IMR-90 (cell line): ENCODE measurements around the gene TASP1. TPM values are rescaled to one million over a fixed set of nuclear protein-coding genes. Genes with fewer than 3 reads are reported as not detected.

Experiments
- ATAC-seq: fragments of 200-7000 bp; cut with Tn5 transposase; 2 replicates; pipeline ENCODE4 v1.9.1; 2020; ENCODE audit warnings: low read depth, mild to moderate bottlenecking, moderate library complexity
- BruUV-seq: library from RNA; stranded (reverse); fragments of 400-500 nt; replicated peaks from 2 replicates; lab custom pipeline; 2021; lab: Mats Ljungman, UMichigan
- CTCF ChIA-PET: fragments of 300-600 bp; formaldehyde crosslinking; extraction: SDS; loops from one replicate; lab custom pipeline; 2021; ENCODE audit warnings: antibody characterized with exemption; lab: Yijun Ruan, JAX
- POLR2A ChIA-PET: fragments of 300-600 bp; sonication (Branson Sonifier 250); formaldehyde crosslinking; loops from one replicate; lab custom pipeline; 2022; ENCODE audit warnings: antibody characterized with exemption; ENCODE audit not compliant: unreplicated experiment; lab: Charles Lee
- DNase-seq: peaks from one replicate; pipeline ENCODE4 v3.0.0; 2013
- H2AFZ ChIP-seq: replicated peaks from 2 replicates; pipeline ENCODE3; 2013; ENCODE audit warnings: low read length, mild to moderate bottlenecking; ENCODE audit not compliant: poor library complexity
- H2AK5ac ChIP-seq: 2 replicates; pipeline ENCODE4 v1.6.1; 2013; ENCODE audit warnings: low read depth, low read length, inconsistent platforms
- H2AK9ac ChIP-seq: replicated peaks from 2 replicates; pipeline ENCODE3; 2013; ENCODE audit warnings: mild to moderate bottlenecking, low read depth, low read length, moderate library complexity; ENCODE audit not compliant: poor library complexity
- H2BK120ac ChIP-seq: 2 replicates; pipeline ENCODE4 v1.6.1; 2013; ENCODE audit warnings: low read depth, low read length, inconsistent platforms
- H2BK15ac ChIP-seq: 3 replicates; pipeline ENCODE4 v1.6.1; 2013; ENCODE audit warnings: low read depth, low read length, inconsistent platforms
- H2BK20ac ChIP-seq: 2 replicates; pipeline ENCODE4 v1.6.1; 2013; ENCODE audit warnings: low read depth, mild to moderate bottlenecking, inconsistent platforms, low read length, moderate library complexity
- H2BK5ac ChIP-seq: 2 replicates; pipeline ENCODE4 v1.6.1; 2013; ENCODE audit warnings: mild to moderate bottlenecking, low read depth, low read length, inconsistent platforms; ENCODE audit not compliant: poor library complexity, severe bottlenecking
- H3K14ac ChIP-seq: replicated peaks from 2 replicates; pipeline ENCODE4 v1.6.1; 2013; ENCODE audit warnings: low read depth, low read length, inconsistent platforms
- H3K18ac ChIP-seq: 2 replicates; pipeline ENCODE4 v1.6.1; 2013; ENCODE audit warnings: low read depth, low read length, control low read depth
- H3K23ac ChIP-seq: 2 replicates; pipeline ENCODE4 v1.6.1; 2013; ENCODE audit warnings: low read depth, low read length, inconsistent platforms
- H3K27ac ChIP-seq: 2 replicates; pipeline ENCODE4 v1.5.1; 2013; ENCODE audit warnings: mild to moderate bottlenecking, control low read depth, low read length; ENCODE audit not compliant: insufficient read depth
- H3K27me3 ChIP-seq: 2 replicates; pipeline ENCODE4 v1.6.1; 2013; ENCODE audit warnings: low read length; ENCODE audit not compliant: control insufficient read depth, insufficient read depth
- H3K36me3 ChIP-seq: 2 replicates; pipeline ENCODE4 v1.6.1; 2013; ENCODE audit warnings: low read length, mixed read lengths; ENCODE audit not compliant: control insufficient read depth, insufficient read depth
- H3K4ac ChIP-seq: 2 replicates; pipeline ENCODE4 v1.6.1; 2013; ENCODE audit warnings: low read depth, low read length, inconsistent platforms
- H3K4me1 ChIP-seq: 2 replicates; pipeline ENCODE4 v1.6.1; 2013; ENCODE audit warnings: low read length, mixed read lengths; ENCODE audit not compliant: control insufficient read depth, insufficient read depth
- H3K4me2 ChIP-seq: 2 replicates; pipeline ENCODE4 v1.6.1; 2013; ENCODE audit warnings: low read depth, mild to moderate bottlenecking, control low read depth, low read length, moderate library complexity
- H3K4me3 ChIP-seq: 2 replicates; pipeline ENCODE4 v1.5.1; 2013; ENCODE audit warnings: low read depth, mild to moderate bottlenecking, control low read depth, low read length, moderate library complexity; ENCODE audit not compliant: insufficient read depth
- H3K56ac ChIP-seq: 2 replicates; pipeline ENCODE4 v1.6.1; 2013; ENCODE audit warnings: low read length, inconsistent platforms; ENCODE audit not compliant: insufficient read depth; ENCODE audit errors: extremely low read depth
- H3K79me1 ChIP-seq, 2 experiments: 2 replicates each; pipeline ENCODE4 v1.6.1; 2013; ENCODE audit warnings: low read length in 2 of 2, inconsistent platforms in 1 of 2, low read depth in 1 of 2
- H3K9ac ChIP-seq: 2 replicates; pipeline ENCODE4 v1.6.1; 2013; ENCODE audit warnings: low read depth, low read length, control low read depth
- H3K9me1 ChIP-seq: 2 replicates; pipeline ENCODE4 v1.6.1; 2013; ENCODE audit warnings: low read length, inconsistent platforms; ENCODE audit not compliant: insufficient read depth
- H3K9me3 ChIP-seq: 2 replicates; pipeline ENCODE4 v1.6.1; 2013; ENCODE audit warnings: low read length; ENCODE audit not compliant: control insufficient read depth, insufficient read depth
- H4K20me1 ChIP-seq: 2 replicates; pipeline ENCODE4 v1.6.1; 2013; ENCODE audit warnings: low read length, inconsistent platforms; ENCODE audit not compliant: insufficient read depth
- H4K5ac ChIP-seq: 2 replicates; pipeline ENCODE4 v1.6.1; 2013; ENCODE audit warnings: mild to moderate bottlenecking, low read depth, low read length, control low read depth
- H4K8ac ChIP-seq, 2 experiments: 2 replicates each; pipeline ENCODE4 v1.6.1; 2013; ENCODE audit warnings: low read depth in 2 of 2, low read length in 2 of 2, control low read depth in 1 of 2, inconsistent platforms in 1 of 2
- H4K91ac ChIP-seq: 2 replicates; pipeline ENCODE4 v1.6.1; 2013; ENCODE audit warnings: low read depth, low read length, inconsistent platforms; ENCODE audit not compliant: insufficient read depth
- MAFK ChIP-seq: IDR thresholded peaks from 2 replicates; pipeline ENCODE4 v1.6.1; 2012; ENCODE audit warnings: low read depth, low read length, improper control_type of control experiment
- POLR2A ChIP-seq: IDR thresholded peaks from 2 replicates; pipeline ENCODE4 v1.6.1; 2012; ENCODE audit warnings: mild to moderate bottlenecking, low read depth, low read length
- WGBS, 2 experiments: methylation state at CpG; one replicate each; pipeline versions ENCODE4 v1.1.5 to v1.1.7; 2013; ENCODE audit warnings: missing lambda C conversion rate in 2 of 2; ENCODE audit not compliant: insufficient read length in 1 of 2; ENCODE audit errors: extremely low coverage in 2 of 2; 5-methylcytosine and 5-hydroxymethylcytosine counted together
- dilution Hi-C: fragments of 300-500 bp; cut with HindIII; formaldehyde crosslinking; loops from one replicate; pipeline ENCODE4 v1.14.3; 2018; ENCODE audit warnings: low sequenced_read_pairs; ENCODE audit not compliant: unreplicated experiment
- in situ Hi-C: fragments of 300-500 bp; cut with MboI; formaldehyde crosslinking; loops from 3 replicates; pipeline ENCODE4 v1.14.3; 2019; ENCODE audit warnings: low sequenced_read_pairs, inconsistent platforms, mixed read lengths
- intact Hi-C: fragments of 100-400 bp; cut with micrococcal nuclease; formaldehyde crosslinking; loops from 2 replicates; pipeline ENCODE4 v1.10.0; 2022
- polyA plus RNA-seq, 3 experiments: library from polyadenylated mRNA; depleted of rRNA; stranded (reverse); fragments of >200 nt; gene quantifications; 2 replicates each; pipeline ENCODE4 v1.2.3, GENCODE V29; 2012; ENCODE audit warnings: low replicate concordance in 1 of 3
- total RNA-seq: library from RNA; depleted of rRNA; stranded (reverse); fragments of >200 nt; gene quantifications from 2 replicates; pipeline ENCODE4 v1.2.3, GENCODE V29; 2012
- TF ChIP-seq, protein P1 (sequence below): fragments of 150-350 bp; IDR thresholded peaks from 2 replicates; pipeline ENCODE4 v1.6.1; 2017; ENCODE audit warnings: mild to moderate bottlenecking, antibody characterized with exemption, low read length, low read depth

The TASP1 gene
- total and polyA plus RNA-seq, 2 of the 4 experiments (the other 2 are of a cell fraction): 3.9 to 7.9 TPM

DNA sequence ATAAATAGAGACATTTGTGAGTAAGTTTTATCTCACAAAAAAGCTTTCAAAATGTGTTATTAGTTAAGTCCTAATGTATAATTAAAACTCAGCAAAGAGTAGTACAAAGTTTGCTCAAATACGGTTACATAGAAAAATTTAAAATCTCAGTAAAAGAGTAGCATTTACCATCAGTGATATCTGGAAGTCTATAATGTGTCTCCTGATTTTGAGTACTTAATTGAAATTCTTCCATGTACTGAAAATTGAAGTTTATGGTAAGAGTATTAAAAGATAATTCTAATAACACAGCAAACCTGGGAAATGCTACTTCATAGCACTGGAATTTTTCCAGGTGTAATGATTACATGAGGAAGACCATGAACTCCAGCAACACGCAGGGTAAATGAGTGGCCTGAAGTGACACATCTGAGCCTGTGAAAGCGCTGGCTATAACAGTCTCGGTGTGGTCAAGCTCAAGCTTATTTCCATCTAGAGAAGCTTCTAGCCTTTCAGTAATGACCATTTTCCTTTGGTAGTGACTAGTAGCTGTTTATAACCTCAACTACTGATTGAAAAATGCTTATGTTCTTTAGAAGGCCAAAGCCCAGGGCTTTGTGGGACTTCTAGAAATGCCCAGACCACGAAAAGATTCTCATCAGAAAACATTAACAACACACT, 214.4 kb downstream of the TASP1 start:
- Histone ChIP-seq H3K79me1 (no peaks in the 10 kb centered on the region), H3K56ac (no peak overlapping the region), H3K4me3 (no peak overlapping the region), H2BK20ac (no peak overlapping the region), H2BK15ac (no peak overlapping the region), H3K9ac (no peak overlapping the region), H2BK5ac (no peak overlapping the region), H4K20me1 (no peaks in the 10 kb centered on the region), H4K5ac (no peak overlapping the region), H4K91ac (no peak overlapping the region), H3K14ac (no peak overlapping the region), H3K4me1 (peaks cover 2% of the 10 kb centered on the region; the same call in 1 of the 2 replicates), H3K9me3 (no peaks in the 10 kb centered on the region), H3K18ac (no peak overlapping the region), H3K36me3 (no peaks in the 10 kb centered on the region), H2BK120ac (no peak overlapping the region), H3K27me3 (no peaks in the 10 kb centered on the region), H2AK9ac (no peak overlapping the region), H3K4ac (no peak overlapping the region), H2AFZ (no peak overlapping the region), H4K8ac (no peak overlapping the region), H2AK5ac (no peak overlapping the region), H3K23ac (no peak overlapping the region), H3K4me2 (no peak overlapping the region), H3K27ac (no peak overlapping the region), H3K9me1 (no peaks in the 10 kb centered on the region)
- in situ Hi-C loops (no loop called here), dilution Hi-C loops (no loop called here), intact Hi-C loops (no loop called here)
- no peak for DNase-seq
- WGBS, 2 experiments: no CpG with 5 or more reads among the region's 5 CpGs
- ChIA-PET POLR2A (no interaction called here), CTCF (no interaction called here)
- no TSS peak for BruUV-seq
- no peak for TF ChIP-seq POLR2A
- TF ChIP-seq, protein P1, sequence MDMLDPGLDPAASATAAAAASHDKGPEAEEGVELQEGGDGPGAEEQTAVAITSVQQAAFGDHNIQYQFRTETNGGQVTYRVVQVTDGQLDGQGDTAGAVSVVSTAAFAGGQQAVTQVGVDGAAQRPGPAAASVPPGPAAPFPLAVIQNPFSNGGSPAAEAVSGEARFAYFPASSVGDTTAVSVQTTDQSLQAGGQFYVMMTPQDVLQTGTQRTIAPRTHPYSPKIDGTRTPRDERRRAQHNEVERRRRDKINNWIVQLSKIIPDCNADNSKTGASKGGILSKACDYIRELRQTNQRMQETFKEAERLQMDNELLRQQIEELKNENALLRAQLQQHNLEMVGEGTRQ: no peak
- TF ChIP-seq MAFK: no peak
- ATAC-seq: no peak
